Erythroblast (primary cell): ENCODE measurements around the gene TMEM94.
A peak's percentile ranks its signal among the peaks of the same experiment; 100 is the strongest.
"Not testable (repeated sequence)": the region's sequence is repeated elsewhere in the genome, so short reads cannot be mapped to it uniquely, and the experiment has no call there.

Experiments
- DNase-seq, 2 experiments: peaks; one replicate each; lab custom pipeline; 2025; lab: John Stamatoyannopoulos, UW
- GATA1 ChIP-seq: IDR thresholded peaks from 2 replicates; pipeline ENCODE4 v1.6.1; 2011; ENCODE audit warnings: low read depth, mild to moderate bottlenecking, control low read depth, low read length, moderate library complexity
- POLR2A ChIP-seq: IDR thresholded peaks from 2 replicates; pipeline ENCODE4 v1.6.1; 2011; ENCODE audit warnings: mild to moderate bottlenecking, low read length

Gene TMEM94

GRCh38 chr17:75433218-75433783 is 23.1 kb upstream of the TMEM94 start:
- DNase-seq = no peak
- TF ChIP-seq GATA1 = no peak
- no peak for TF ChIP-seq POLR2A

- not testable (repeated sequence) for DNase-seq
Observed at GRCh38 chr17:75434433-75434832, 22.0 kb upstream of the TMEM94 start.

- DNase-seq = not testable (repeated sequence)
Observed at GRCh38 chr17:75437404-75437803, 19.0 kb upstream of the TMEM94 start.

GRCh38 chr17:75439287-75439686 is 17.1 kb upstream of the TMEM94 start:
- no peak for DNase-seq
- no peak for TF ChIP-seq POLR2A
- TF ChIP-seq GATA1 = no peak

GRCh38 chr17:75440738-75441448 is 15.5 kb upstream of the TMEM94 start:
- no peak for DNase-seq
- TF ChIP-seq POLR2A (no peak), GATA1 (no peak)

- DNase-seq = no peak
- no peak for TF ChIP-seq POLR2A
- no peak for TF ChIP-seq GATA1
Observed at GRCh38 chr17:75442168-75443103, 14.0 kb upstream of the TMEM94 start.

- no peak for TF ChIP-seq POLR2A
- no peak for TF ChIP-seq GATA1
- DNase-seq = no peak
Observed at GRCh38 chr17:75445296-75445695, 11.1 kb upstream of the TMEM94 start.

GRCh38 chr17:75445896-75446295 is 10.5 kb upstream of the TMEM94 start:
- DNase-seq = not testable (repeated sequence)

GRCh38 chr17:75447951-75448856 is 8.2 kb upstream of the TMEM94 start:
- TF ChIP-seq GATA1 = no peak
- peak; percentile 63 to 85 for DNase-seq

- TF ChIP-seq POLR2A = no peak
- no peak for TF ChIP-seq GATA1
- no peak for DNase-seq
Observed at GRCh38 chr17:75450270-75450669, 6.2 kb upstream of the TMEM94 start.

GRCh38 chr17:75454193-75454592 is 2.2 kb upstream of the TMEM94 start:
- TF ChIP-seq GATA1 (no peak), POLR2A (no peak)
- DNase-seq = no peak

- DNase-seq = not testable (repeated sequence)
Observed at GRCh38 chr17:75454672-75455071, 1.8 kb upstream of the TMEM94 start.

- no peak for TF ChIP-seq GATA1
- no peak for DNase-seq
Observed at GRCh38 chr17:75456039-75456416, 407 bp upstream of the TMEM94 start.
